RWPE1 (cell line): ENCODE data around the gene TRIM27.
A peak's percentile ranks its signal among the peaks of the same experiment; 100 is the strongest.
"Not testable (repeated sequence)": the region's sequence is repeated elsewhere in the genome, so short reads cannot be mapped to it uniquely, and the experiment has no call there.

Experiments used
- CTCF ChIA-PET: fragments of 350-600 bp; sonication (Branson Sonifier 250); formaldehyde crosslinking; extraction: SDS; loops from one replicate; lab custom pipeline; 2021; lab: Yijun Ruan, JAX
- POLR2A ChIA-PET: fragments of 400-600 bp; formaldehyde crosslinking; extraction: SDS; loops from one replicate; lab custom pipeline; 2020; ENCODE audit warnings: antibody characterized with exemption; ENCODE audit not compliant: low non-redundant PET; lab: Yijun Ruan, JAX
- DNase-seq: peaks from one replicate; pipeline ENCODE4 v3.0.0; 2012; ENCODE audit warnings: low spot score
- H3K27ac ChIP-seq: fragments of 450-650 bp; 2 replicates; pipeline ENCODE4 v1.5.1; 2017
- TF ChIP-seq, protein P1 (sequence below): fragments of 450-650 bp; conservative IDR thresholded peaks from 2 replicates; pipeline ENCODE4 v1.5.1; 2017; ENCODE audit warnings: low read depth, mild to moderate bottlenecking

The TRIM27 gene

DNA sequence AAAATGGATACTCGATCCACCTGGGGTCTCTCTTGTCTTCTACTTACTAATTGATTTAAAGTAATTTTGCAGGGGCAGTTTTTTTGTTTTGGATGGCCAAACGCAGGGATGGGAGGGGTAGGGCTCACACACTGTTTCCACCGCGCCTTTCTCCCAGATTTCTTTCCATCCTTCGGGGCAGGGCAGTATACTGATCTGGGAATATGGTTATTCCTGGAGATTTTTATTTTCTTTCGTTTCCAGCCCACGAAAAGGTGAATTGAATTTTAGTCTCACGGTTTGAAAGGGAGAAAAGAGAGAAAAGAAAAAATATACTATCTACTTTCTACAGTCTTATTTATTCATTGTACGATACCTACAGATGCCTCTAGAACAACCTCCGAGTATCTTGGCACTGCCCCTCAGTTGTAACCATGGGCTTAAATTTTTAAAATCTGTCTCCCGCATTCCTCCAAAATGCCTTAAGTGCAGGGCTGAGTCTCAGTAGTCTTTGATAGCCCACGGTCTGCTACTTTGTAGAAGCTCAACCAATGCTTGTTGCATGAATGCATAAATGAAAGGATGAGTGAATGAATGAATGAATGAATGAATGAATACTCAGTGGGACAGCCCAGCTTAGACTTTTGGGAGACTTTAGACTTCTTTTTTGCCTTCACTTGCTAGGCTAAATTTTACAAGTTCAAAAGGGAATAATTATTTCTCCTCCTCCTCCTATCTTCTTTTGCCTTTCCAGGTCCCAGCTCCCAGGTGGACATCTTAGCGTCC, 18.1 kb upstream of the TRIM27 start:
- TF ChIP-seq, protein P1, sequence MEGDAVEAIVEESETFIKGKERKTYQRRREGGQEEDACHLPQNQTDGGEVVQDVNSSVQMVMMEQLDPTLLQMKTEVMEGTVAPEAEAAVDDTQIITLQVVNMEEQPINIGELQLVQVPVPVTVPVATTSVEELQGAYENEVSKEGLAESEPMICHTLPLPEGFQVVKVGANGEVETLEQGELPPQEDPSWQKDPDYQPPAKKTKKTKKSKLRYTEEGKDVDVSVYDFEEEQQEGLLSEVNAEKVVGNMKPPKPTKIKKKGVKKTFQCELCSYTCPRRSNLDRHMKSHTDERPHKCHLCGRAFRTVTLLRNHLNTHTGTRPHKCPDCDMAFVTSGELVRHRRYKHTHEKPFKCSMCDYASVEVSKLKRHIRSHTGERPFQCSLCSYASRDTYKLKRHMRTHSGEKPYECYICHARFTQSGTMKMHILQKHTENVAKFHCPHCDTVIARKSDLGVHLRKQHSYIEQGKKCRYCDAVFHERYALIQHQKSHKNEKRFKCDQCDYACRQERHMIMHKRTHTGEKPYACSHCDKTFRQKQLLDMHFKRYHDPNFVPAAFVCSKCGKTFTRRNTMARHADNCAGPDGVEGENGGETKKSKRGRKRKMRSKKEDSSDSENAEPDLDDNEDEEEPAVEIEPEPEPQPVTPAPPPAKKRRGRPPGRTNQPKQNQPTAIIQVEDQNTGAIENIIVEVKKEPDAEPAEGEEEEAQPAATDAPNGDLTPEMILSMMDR = no peak
- ChIA-PET POLR2A (interaction anchor here (0.5 kb wide), 1 partner anchor 18 kb away, joined by 3 read pairs; the partner anchor contains the start of gene TRIM27), CTCF (interaction anchor here (0.6 to 1.0 kb wide), 2 partner anchors 9 to 104 kb away, joined by 3 to 4 read pairs; no protein-coding TSS in a partner anchor)
- peak; percentile 52 for DNase-seq
- H3K27ac ChIP-seq = no peak overlapping the region

DNA sequence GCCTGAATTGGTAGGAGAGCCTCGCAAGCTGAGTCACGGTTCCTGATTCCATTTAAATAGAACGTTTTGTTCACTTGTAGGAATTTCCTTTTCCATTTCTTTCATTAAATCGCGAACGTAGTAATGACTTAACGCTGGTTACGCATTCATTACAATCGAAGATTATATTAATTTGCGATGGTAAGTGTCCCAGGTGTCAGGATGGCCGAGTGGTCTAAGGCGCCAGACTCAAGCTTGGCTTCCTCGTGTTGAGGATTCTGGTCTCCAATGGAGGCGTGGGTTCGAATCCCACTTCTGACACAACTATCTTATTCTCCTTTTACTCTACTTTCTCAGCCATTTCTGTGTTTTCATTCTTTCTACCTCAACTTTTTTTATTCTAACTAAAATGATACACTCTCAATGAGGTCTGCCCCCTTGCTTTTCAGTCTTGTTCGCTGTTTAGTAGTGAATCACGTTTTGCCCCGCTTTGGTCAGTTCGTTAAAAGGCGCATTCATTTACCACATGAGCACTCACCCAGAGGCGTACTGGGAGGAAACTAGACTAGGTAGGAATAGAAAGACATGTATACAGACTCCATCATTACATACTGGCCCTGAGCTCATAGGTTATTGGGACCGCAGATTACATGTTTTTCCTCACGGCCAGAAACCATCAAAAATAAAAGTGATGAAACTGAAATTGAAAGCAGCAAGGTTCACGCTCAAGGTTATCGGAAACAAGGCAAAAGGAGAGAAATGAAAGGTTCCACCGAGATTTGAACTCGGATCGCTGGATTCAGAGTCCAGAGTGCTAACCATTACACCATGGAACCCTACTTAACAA, 17.3 kb upstream of the TRIM27 start:
- H3K27ac ChIP-seq = peak overlapping the region; percentile 79
- peak; percentile 54 for DNase-seq
- POLR2A ChIA-PET = interaction anchor here (0.5 kb wide), 1 partner anchor 17 kb away, joined by 3 read pairs; the partner anchor contains the start of gene TRIM27
- CTCF ChIA-PET = interaction anchor here (1.2 kb wide), 1 partner anchor 103 kb away, joined by 6 read pairs; no protein-coding TSS in a partner anchor
- TF ChIP-seq, protein P1 = no peak

DNA sequence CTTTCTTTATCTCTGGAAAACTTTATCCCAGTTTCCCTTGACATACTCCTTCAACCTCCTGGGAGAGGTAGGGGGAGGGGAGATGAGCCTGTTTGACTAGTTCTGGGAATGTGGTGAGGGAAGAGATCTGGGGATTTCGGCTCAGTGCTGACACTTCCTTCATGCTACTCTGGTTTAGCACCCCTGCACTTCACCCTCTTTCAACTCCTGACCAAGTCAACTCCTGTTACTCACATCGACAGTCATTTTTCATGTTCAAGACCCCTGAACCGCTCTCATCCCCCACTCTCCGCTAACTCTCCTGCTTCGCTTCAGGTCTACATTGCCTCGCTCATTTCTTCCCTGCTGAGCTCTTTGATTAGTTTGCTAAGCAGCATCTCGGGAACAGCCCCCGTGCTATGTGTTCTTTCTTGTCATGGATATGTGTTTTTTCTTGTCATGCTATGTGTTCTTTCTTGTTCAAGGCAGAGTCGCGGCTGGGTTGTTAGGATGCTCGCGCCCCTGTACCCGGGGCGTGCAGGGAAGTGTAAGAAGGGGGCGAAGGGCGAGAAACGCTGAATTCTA, 16.6 kb upstream of the TRIM27 start:
- POLR2A ChIA-PET = no interaction called here
- H3K27ac ChIP-seq = peak overlapping the region; percentile 79
- peak; percentile 66 for DNase-seq
- CTCF ChIA-PET = interaction anchor here (1.2 kb wide), 1 partner anchor 102 kb away, joined by 6 read pairs; no protein-coding TSS in a partner anchor
- TF ChIP-seq, protein P1 = no peak

DNA sequence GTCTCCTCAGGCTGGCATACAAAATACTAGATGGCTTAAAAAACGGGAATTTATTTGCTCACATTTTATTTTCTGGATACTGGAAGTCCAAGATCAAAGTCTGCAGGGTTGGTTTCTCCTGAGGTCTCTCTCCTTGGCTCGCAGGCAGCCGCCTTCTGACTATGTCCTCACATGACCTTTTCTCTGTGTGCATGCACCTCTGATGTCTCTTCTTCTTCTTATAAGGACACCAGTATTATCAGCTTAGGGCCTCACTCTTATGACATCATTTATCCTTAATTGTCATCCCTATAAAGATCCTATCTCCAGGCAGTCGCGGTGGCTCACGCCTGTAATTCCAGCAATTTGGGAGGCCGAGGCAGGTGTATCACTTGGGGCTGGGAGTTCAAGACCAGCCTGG, 9.3 kb upstream of the TRIM27 start:
- CTCF ChIA-PET = no interaction called here
- H3K27ac ChIP-seq = no peak overlapping the region
- TF ChIP-seq, protein P1 = no peak
- POLR2A ChIA-PET = no interaction called here
- DNase-seq = no peak

DNA sequence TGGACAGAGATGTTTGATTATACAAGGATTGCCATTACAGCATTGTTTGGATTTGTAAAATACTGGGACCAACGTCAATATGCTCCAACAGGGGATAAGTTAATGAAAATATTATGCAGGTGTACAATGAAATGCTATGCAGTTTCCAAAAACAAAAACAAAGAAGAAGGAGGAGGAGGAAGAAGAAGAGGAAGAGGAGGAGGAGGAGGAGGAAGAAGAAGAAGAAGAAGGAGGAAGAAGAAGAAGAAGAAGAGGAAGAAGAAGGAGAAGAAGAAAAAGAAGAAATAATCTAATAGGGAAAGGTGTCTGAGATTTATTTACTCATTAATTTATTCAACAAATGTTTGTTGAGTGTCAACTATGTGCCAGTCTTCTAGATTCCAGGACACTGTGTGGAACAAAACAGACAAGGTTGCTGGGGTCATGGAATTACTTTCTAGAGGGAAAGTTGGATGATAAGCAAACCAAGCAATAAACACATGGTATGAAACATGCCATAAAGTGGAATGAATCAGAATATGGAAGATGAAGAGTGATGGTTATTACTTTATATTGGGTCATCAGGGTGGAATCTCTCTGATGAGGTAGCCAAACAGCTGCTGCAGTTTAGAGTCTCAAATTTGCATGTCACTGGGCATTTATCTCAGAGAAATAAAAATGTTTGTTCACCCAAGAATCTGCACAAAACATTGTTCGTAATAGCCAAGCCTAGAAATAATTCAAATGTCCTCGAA, 6.3 kb upstream of the TRIM27 start:
- H3K27ac ChIP-seq = no peak overlapping the region
- CTCF ChIA-PET = no interaction called here
- TF ChIP-seq, protein P1 = no peak
- no peak for DNase-seq
- POLR2A ChIA-PET = no interaction called here

DNA sequence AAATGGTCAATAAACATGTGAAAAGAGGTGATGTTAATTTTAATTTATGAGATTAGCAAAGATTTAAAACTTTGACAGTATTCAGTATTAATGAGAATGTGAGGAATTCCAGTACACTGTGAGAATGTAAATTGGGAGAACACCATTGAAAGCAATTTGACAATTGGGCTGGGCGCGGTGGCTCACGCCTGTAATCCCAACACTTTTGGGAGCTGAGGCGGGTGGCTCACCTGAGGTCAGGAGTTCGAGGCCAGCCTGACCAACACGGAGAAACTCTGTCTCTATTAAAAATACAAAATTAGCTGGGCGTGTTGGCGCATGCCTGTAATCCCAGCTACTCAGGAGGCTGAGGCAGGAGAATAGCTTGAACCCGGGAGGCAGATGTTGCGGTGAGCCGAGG, 5.6 kb upstream of the TRIM27 start:
- POLR2A ChIA-PET, DNase-seq, H3K27ac ChIP-seq, CTCF ChIA-PET: not testable (repeated sequence)
